K562 (cell line): ENCODE results near the gene ABCF2. TPM values are rescaled to one million over a fixed set of nuclear protein-coding genes. Genes with fewer than 3 reads are reported as not detected.
A peak's percentile ranks its signal among the peaks of the same experiment; 100 is the strongest.

ENCODE experiments used
- ASH1L ChIP-seq: fragments of 450-650 bp; IDR thresholded peaks from 2 replicates; pipeline ENCODE4 v1.6.1; 2018; ENCODE audit warnings: borderline replicate concordance, mild to moderate bottlenecking, low read depth; ENCODE audit not compliant: partially characterized antibody
- CREB1 ChIP-seq, 2 experiments: sonication (generic) in 1 of 2; formaldehyde crosslinking in 1 of 2; IDR thresholded peaks; 2 replicates each; pipeline versions ENCODE4 v1.6.1 to v1.8.0; 2012 to 2022; ENCODE audit warnings: inconsistent platforms in 1 of 2, mild to moderate bottlenecking in 1 of 2, missing genetic modification reagents in 1 of 2, moderate library complexity in 1 of 2
- NR1H2 ChIP-seq: sonication (generic); formaldehyde crosslinking; IDR thresholded peaks from 2 replicates; pipeline ENCODE4 v1.4.0; 2020; ENCODE audit warnings: mild to moderate bottlenecking, missing genetic modification reagents
- UBTF ChIP-seq, 2 experiments: IDR thresholded peaks; 2 replicates each; pipeline ENCODE4 v1.6.1; 2012; ENCODE audit warnings: improper control_type of control experiment in 2 of 2, low read depth in 2 of 2, low read length in 2 of 2, borderline replicate concordance in 1 of 2
- ZBTB9 ChIP-seq: fragments of 450-650 bp; formaldehyde crosslinking; IDR thresholded peaks from 2 replicates; pipeline ENCODE4 v1.4.0; 2020; ENCODE audit warnings: mild to moderate bottlenecking, moderate library complexity
- polyA plus RNA-seq, 8 experiments: library from polyadenylated mRNA; depleted of rRNA in 4 of 8; stranded (reverse) in 5 of 8; unstranded in 3 of 8; fragments of >200 nt; fragmentation: Nextera tagmentation in 2 of 8; fragmentation: Illumina TruSeq in 1 of 8; extraction: Ambion mirVana in 2 of 8; extraction: Trizol in 1 of 8; gene quantifications; 2 replicates each; pipeline versions ENCODE4 v1.2.1 to v1.2.3, GENCODE V29; 2011 to 2014; ENCODE audit warnings: inconsistent platforms in 1 of 8, missing spikeins in 1 of 8
- total RNA-seq, 7 experiments: library from RNA; depleted of rRNA in 6 of 7; stranded (reverse); fragments of >200 nt in 6 of 7; fragmentation: Illumina TruSeq in 2 of 7; extraction: Trizol in 2 of 7; gene quantifications; 2 replicates each; pipeline versions ENCODE4 v1.2.1 to v1.2.3, GENCODE V29; 2011 to 2021; ENCODE audit warnings: low replicate concordance in 1 of 7

ABCF2 gene
- total and polyA plus RNA-seq, 9 of the 15 experiments (the other 6 are each of a cell fraction or from before 2014, with no cell fraction given) = 62.1 to 224 (median 113) TPM

- 0 out of 4 replicates have a peak, but pooled peaks of 1 of the 2 experiments have one; percentile 32 for TF ChIP-seq UBTF (IDR thresholded peaks at IDR 0.05; ENCODE audit: borderline replicate concordance in 1 of 2, low read depth in 2 of 2, low read length in 2 of 2)
- no peak for TF ChIP-seq CREB1 (IDR thresholded peaks at IDR 0.05)
- peak; percentile 59; the same call in 1 of the 2 replicates for TF ChIP-seq CREB1 (CRISPR knock-in tag; IDR thresholded peaks at IDR 0.05)
- no peak for TF ChIP-seq ASH1L
- TF ChIP-seq NR1H2 (CRISPR knock-in tag) = no peak
- no peak for TF ChIP-seq ZBTB9 (CRISPR knock-in tag)
- TF ChIP-seq, all 486 proteins: peak for 45
Measured at GRCh38 chr7:151204383-151205032, 22.5 kb downstream of the ABCF2 start (continued).
